Panc1 (cell line): ENCODE results near the gene SLC10A2. TPM values are rescaled to one million over a fixed set of nuclear protein-coding genes. Genes with fewer than 3 reads are reported as not detected.

Experiments
- ATAC-seq: fragments of 200-7000 bp; cut with Tn5 transposase; 2 replicates; pipeline ENCODE4 v1.9.1; 2020; ENCODE audit warnings: mild to moderate bottlenecking, moderate library complexity
- BruUV-seq: library from RNA; stranded (reverse); fragments of 400-500 nt; replicated peaks from 2 replicates; lab custom pipeline; 2021; lab: Mats Ljungman, UMichigan
- CTCF ChIA-PET: fragments of 300-600 bp; sonication (Branson Sonifier 250); formaldehyde crosslinking; loops from one replicate; lab custom pipeline; 2022; ENCODE audit warnings: antibody characterized with exemption; lab: Charles Lee
- POLR2A ChIA-PET: fragments of 300-600 bp; sonication (Branson Sonifier 250); formaldehyde crosslinking; loops from one replicate; lab custom pipeline; 2022; ENCODE audit warnings: antibody characterized with exemption; lab: Charles Lee
- DNase-seq: peaks from one replicate; pipeline ENCODE4 v3.0.0-alpha.2; 2010; ENCODE audit warnings: low read depth, low spot score
- H3K27ac ChIP-seq: 2 replicates; pipeline ENCODE4 v1.5.1; 2011; ENCODE audit warnings: mild to moderate bottlenecking, low read length, inconsistent platforms
- H3K27me3 ChIP-seq: fragments of 200-500 bp; sonication (Bioruptor generic); 2 replicates; pipeline ENCODE4 v1.6.0; 2014; ENCODE audit warnings: low read length, inconsistent platforms; ENCODE audit not compliant: control insufficient read depth, insufficient read depth
- H3K36me3 ChIP-seq: fragments of 200-500 bp; sonication (Bioruptor generic); 2 replicates; pipeline ENCODE4 v1.5.1; 2014; ENCODE audit warnings: inconsistent platforms, mild to moderate bottlenecking, low read length, moderate library complexity; ENCODE audit not compliant: control insufficient read depth, insufficient read depth
- H3K4me1 ChIP-seq: 2 replicates; pipeline ENCODE4 v1.5.1; 2011; ENCODE audit warnings: inconsistent platforms, mild to moderate bottlenecking, low read length, moderate library complexity; ENCODE audit not compliant: control insufficient read depth, insufficient read depth
- H3K4me3 ChIP-seq, 2 experiments: 2 replicates each; pipeline ENCODE4 v1.5.1; 2011 to 2012; ENCODE audit warnings: low read depth in 2 of 2, low read length in 2 of 2, mild to moderate bottlenecking in 2 of 2, inconsistent platforms in 1 of 2, moderate library complexity in 1 of 2
- H3K9me3 ChIP-seq: fragments of 200-500 bp; sonication (Bioruptor generic); 2 replicates; pipeline ENCODE4 v1.5.1; 2014; ENCODE audit warnings: low read depth, mild to moderate bottlenecking, inconsistent platforms, low read length, moderate library complexity; ENCODE audit not compliant: control insufficient read depth, insufficient read depth
- CTCF ChIP-seq: fragments of 450-650 bp; IDR thresholded peaks from 2 replicates; pipeline ENCODE4 v1.5.1; 2017; ENCODE audit warnings: mild to moderate bottlenecking
- POLR2AphosphoS5 ChIP-seq: IDR thresholded peaks from 2 replicates; pipeline ENCODE4 v1.6.1; 2012; ENCODE audit warnings: mild to moderate bottlenecking, low read depth, low read length, moderate library complexity
- REST ChIP-seq, 2 experiments: IDR thresholded peaks; 2 replicates each; pipeline ENCODE4 v1.6.1; 2011 to 2012; ENCODE audit warnings: low read depth in 2 of 2, control low read depth in 1 of 2, low read length in 1 of 2, mild to moderate bottlenecking in 1 of 2, moderate library complexity in 1 of 2; ENCODE audit not compliant: insufficient read depth in 1 of 2
- SIN3A ChIP-seq: IDR thresholded peaks from 2 replicates; pipeline ENCODE4 v1.6.1; 2012; ENCODE audit warnings: low read depth, mild to moderate bottlenecking, low read length, moderate library complexity, borderline replicate concordance; ENCODE audit not compliant: insufficient read depth
- TCF7L2 ChIP-seq: IDR thresholded peaks from 2 replicates; pipeline ENCODE4 v1.6.1; 2011; ENCODE audit warnings: mild to moderate bottlenecking, low read depth, low read length, inconsistent platforms
- in situ Hi-C: cut with HindIII; loops from 2 replicates; pipeline ENCODE4 v1.10.0; 2016; ENCODE audit warnings: low sequenced_read_pairs, low pct_unique_long_range_greater_than_20kb
- intact Hi-C: fragments of 100-400 bp; cut with micrococcal nuclease; formaldehyde crosslinking; loops from one replicate; pipeline ENCODE4 v1.10.0; 2022; ENCODE audit not compliant: unreplicated experiment
- total RNA-seq: library from RNA; stranded (reverse); gene quantifications from one replicate; pipeline ENCODE4 v1.2.1, GENCODE V29; 2021; ENCODE audit not compliant: unreplicated experiment

SLC10A2 gene
- total RNA-seq, 1 experiment from 2014 or later, result not detected

- BruUV-seq, result no TSS peak
These were observed 10.2 kb downstream of the SLC10A2 start for GRCh38 chr13:103056008-103056407.

GRCh38 chr13:103055166-103055565, 11.1 kb downstream of the SLC10A2 start:
- in situ Hi-C loops, result no loop called here
- no peak for ATAC-seq
- Histone ChIP-seq H3K36me3 (no peaks in the 10 kb centered on the region), H3K27me3 (no peaks in the 10 kb centered on the region), H3K4me1 (no peaks in the 10 kb centered on the region), H3K4me3 (no peak overlapping the region), H3K27ac (no peak overlapping the region), H3K9me3 (no peaks in the 10 kb centered on the region)
- no TSS peak for BruUV-seq
- ChIA-PET POLR2A (no interaction called here), CTCF (no interaction called here)
- TF ChIP-seq TCF7L2 (no peak), SIN3A (no peak), POLR2AphosphoS5 (no peak), REST (IDR thresholded peaks at IDR 0.05; ENCODE audit: insufficient read depth in 1 of 2, low read depth in 2 of 2, low read length in 1 of 2) (no peak), CTCF (no peak)
- intact Hi-C loops, result no loop called here
- DNase-seq, result no peak

More at GRCh38 chr13:103056008-103056407, 10.2 kb downstream of the SLC10A2 start:
- H3K4me1 ChIP-seq, result no peaks in the 10 kb centered on the region
- H3K4me3 ChIP-seq, result no peak overlapping the region
- ATAC-seq, result no peak
- intact Hi-C loops (no loop called here), in situ Hi-C loops (no loop called here)
- H3K27me3 ChIP-seq, result no peaks in the 10 kb centered on the region
- TF ChIP-seq REST (IDR thresholded peaks at IDR 0.05; ENCODE audit: insufficient read depth in 1 of 2, low read depth in 2 of 2, low read length in 1 of 2) (no peak), TCF7L2 (no peak), SIN3A (no peak), POLR2AphosphoS5 (no peak), CTCF (no peak)
- CTCF ChIA-PET, result no interaction called here
- no peaks in the 10 kb centered on the region for H3K36me3 ChIP-seq
- no peak overlapping the region for H3K27ac ChIP-seq
- POLR2A ChIA-PET, result no interaction called here
- DNase-seq, result no peak
- no peaks in the 10 kb centered on the region for H3K9me3 ChIP-seq
